HG02973 (cell line): ENCODE measurements around the gene CDKN1C.
A peak's percentile ranks its signal among the peaks of the same experiment; 100 is the strongest.
"Not testable (repeated sequence)": the region's sequence is repeated elsewhere in the genome, so short reads cannot be mapped to it uniquely, and the experiment has no call there.

ENCODE experiments used
- ATAC-seq: cut with Tn5 transposase; IDR thresholded peaks from one replicate; pipeline ENCODE4 v1.9.1; 2021; ENCODE audit warnings: moderate library complexity; ENCODE audit not compliant: unreplicated experiment

The CDKN1C gene

DNA sequence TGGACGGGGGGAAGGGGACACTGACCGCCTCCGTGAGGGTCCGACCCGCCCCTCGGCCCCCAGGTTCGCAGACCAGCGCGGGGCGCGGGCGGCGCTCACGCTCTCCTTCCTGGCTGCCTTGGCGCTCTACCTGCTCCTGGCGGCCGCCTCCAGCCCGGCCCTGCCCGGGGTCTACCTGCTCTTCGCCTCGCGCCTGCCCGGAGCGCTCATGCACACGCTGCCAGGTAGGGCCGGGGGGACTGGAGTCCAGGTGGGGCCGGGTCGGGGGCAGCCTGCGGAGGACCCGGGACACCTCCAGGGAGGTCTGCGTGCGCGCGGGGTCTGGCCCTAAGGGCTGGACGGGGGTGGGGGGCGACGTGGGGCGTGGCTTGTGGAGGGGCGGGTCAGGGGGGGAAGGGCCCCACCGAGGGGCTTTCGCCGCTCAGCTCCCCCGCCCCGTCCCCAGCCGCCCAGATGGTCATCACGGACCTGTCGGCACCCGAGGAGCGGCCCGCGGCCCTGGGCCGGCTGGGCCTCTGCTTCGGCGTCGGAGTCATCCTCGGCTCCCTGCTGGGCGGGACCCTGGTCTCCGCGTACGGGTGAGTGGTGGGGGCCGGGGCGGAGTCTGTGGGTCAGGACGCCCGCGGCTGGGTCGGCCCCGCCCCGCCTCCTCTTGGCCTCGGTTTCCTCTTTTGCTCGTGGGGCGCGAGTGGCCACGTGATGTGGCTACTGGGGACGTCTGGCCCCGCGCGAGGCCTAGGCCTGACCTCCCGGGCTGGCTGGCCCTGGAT lies 23.7 kb upstream of the CDKN1C start:
- ATAC-seq, result no peak

DNA sequence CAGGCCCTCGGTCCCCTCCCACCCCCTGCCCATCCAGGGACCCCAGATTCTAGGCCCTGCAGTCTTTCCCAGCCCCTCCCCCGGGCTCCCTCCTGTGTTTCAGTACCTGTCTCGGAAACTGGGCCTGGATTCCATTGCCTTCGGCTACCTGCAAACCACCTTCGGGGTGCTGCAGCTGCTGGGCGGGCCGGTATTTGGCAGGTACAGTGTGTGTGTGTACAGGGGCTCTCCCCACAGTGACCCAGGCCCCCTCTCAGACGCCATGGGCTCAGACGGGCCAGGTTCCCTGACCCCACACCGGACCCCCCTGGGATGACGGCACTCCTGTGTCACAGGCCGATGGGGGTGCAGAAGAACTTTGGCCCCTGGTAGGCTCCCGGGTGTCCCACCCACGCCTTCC lies 22.6 kb upstream of the CDKN1C start:
- ATAC-seq, result no peak

DNA sequence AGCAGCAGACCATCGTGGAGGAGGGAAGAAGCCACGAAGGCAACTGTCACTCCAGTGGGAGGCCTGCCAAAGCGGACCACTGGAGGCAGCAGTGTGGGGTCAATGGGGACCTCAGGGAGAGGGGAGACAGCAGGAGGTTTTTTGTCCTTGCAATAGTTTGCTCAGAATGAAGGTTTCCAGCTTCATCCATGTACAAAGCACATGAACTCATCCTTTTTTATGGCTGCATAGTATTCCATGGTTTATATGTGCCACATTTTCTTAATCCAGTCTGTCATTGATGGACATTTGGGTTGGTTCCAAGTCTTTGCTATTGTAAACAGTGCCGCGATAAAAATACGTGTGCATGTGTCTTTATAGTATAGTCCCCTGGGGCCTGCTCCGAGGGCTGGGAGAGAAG lies 19.7 kb upstream of the CDKN1C start:
- not testable (repeated sequence) for ATAC-seq

DNA sequence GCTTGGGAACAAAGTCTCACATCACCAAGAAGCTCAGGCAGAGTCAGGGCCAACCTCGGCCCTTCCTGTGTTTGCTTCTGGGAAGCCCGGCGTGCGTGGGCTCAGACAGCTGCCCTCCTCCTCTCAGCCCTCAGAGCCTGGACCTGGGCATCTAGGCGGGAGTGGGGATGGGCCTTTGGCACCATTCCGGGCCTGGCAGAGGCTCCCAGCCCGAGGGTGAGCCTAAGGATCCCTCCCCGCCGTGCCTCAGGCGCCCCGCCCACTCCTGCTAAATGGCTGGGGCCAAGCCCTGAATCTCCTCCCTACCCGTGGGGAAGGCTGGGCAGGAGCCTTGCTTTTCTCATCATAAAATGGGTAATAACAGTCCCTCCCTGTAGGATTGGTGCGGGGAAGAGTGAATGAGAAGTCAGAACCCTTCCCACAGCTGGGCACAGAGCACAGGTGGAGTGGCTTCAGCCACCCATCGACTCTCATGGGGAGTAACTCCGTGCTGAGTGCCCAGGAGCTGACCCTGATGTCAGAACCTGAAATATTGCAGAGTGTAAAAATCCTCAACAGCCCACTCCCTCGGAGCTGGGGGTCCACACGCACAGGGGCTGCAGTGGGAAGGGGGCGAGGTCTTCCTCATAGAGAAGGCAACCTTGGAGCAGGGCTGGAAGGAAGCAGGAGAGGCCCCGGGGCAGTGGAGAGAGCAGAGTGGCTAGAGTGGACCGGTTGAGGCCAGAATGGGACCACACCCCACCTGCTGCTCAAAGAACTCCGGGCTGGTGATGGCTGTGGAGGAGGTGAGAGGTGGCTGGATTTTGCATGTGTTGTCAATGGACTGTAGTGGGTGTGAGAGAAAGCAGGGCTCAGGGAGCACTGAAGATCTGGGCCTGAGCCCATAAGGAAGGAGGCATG lies 18.8 kb upstream of the CDKN1C start:
- no peak for ATAC-seq

DNA sequence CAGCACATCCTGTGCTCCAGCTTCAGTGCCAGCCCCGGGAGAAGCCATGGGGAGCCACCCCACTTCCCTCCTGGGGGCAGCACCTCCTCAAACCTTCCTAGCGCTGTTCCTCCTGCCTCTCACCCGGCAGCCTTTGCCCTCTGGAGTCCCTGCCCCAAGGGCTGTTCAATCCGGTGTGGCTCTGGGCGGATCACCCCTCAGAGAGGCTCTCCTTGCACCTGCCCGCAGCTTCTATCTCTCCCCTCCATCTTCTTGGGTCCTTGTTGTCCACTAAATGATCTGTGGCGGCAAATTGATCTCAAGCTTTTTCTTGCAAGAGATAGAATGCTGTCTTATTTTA lies 18.1 kb upstream of the CDKN1C start:
- no peak for ATAC-seq

DNA sequence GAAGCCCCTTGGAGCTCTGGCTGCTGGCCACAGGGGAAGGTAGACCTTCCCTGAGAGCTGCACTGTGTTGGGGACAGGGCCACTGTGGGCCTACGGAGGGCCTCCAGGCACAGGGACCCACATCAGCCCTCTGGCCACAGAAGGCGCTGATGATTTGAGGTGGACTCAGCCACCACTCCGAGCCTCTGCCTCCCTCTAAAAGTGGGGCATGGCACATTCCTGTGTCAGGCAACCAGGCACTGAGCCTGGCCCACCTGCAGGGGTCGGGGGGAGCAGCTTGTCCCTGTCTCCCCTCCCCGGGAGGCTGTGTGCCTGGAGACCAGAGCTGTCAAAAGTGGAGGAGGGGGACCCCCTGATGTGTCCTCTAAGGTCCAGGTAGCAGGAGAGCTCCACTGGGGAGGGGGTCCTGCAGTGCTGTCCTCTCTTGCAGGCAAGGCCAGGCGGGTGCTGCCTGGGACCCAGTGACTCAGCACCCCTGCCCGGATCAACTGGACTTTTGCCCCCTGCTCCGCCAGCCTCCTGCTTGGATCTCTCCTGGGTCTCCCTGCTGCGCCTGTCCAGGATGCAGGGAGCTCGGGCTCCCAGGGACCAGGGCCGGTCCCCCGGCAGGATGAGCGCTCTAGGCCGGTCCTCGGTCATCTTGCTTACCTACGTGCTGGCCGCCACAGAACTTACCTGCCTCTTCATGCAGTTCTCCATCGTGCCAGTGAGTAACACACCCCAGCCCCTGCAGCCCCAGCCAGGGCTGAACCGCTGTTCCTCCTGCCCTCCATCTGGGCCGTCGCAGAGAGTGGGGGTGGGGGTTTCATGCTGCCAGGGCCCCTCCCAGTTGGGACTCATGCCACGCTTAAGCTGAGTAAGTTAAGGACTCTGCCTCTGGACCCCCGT lies 17.5 kb upstream of the CDKN1C start:
- peak; percentile 7 for ATAC-seq

DNA sequence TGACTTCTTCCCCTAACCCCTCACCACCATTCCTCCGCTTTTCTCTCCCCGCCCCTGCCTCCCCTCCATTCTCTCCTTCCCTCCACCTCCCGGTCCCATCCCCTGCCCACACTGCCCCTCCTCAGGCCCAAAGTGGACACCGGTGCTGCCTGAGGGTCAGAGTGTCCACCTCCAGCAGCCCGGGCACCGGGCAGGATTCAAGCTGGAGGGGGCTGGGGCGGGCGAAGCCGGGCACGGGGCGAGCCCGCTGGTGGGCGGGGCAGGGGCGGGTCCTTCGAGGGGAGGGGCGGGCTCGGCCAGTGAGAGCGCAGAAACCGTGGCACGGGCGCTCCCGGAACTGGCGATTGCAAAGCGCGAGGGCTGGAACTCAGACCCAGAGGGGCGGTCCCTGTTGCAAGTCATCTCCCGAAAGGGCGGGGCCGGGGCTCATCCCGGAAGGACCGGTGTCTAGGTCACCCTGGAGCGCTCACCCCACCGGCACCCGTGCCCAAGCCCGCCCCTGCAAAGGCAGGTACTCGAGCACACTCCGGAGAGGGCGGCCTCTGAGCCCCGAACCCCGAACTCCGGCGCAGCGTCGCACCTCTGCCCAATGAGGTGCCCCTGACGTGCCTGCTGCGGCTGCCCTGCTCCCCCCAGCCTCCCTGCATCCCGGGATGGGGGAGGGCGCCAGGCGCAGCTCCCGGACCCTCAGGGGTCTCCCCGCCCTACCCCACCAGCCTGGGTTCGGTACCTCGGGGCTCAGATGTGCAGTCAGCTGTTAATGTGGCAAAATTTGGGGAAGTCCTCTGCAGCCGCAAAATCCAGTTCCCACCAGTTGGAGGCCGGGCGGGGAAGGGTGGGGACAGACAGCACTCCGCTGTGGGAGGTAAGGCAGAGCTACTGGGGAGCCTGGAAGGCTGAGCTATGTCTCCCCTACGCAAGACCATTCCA lies 16.5 kb upstream of the CDKN1C start:
- peak; percentile 84 for ATAC-seq

DNA sequence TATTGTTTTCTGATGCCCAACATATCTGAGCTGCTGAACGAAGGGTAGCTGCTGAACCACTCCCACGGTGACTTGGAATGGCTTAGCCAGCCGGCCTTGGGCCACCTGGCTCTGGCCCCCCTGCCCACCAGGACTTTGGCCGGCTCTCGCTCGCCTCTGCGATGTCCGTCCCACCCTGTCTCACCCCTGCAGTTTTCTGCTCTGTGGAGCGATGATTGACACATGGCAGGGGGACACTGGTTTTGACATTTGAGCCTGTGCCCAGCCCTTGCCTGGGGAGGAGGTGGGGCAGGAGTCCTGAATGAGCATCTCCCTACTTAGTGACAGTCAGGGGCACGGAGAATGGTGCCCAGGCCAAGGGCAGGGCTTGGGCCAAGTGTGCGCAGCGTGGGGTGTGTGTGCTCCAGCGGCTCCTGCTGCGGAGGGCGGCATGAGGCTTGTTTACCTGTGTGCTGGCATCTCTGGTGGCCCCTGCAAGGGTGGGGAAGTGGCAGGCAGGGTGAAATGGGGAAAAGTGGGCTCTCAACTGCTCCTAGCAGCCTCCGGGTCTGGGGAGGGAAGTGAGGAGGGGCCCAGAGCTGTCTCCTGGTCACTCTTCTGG lies 15.7 kb upstream of the CDKN1C start:
- ATAC-seq, result no peak

DNA sequence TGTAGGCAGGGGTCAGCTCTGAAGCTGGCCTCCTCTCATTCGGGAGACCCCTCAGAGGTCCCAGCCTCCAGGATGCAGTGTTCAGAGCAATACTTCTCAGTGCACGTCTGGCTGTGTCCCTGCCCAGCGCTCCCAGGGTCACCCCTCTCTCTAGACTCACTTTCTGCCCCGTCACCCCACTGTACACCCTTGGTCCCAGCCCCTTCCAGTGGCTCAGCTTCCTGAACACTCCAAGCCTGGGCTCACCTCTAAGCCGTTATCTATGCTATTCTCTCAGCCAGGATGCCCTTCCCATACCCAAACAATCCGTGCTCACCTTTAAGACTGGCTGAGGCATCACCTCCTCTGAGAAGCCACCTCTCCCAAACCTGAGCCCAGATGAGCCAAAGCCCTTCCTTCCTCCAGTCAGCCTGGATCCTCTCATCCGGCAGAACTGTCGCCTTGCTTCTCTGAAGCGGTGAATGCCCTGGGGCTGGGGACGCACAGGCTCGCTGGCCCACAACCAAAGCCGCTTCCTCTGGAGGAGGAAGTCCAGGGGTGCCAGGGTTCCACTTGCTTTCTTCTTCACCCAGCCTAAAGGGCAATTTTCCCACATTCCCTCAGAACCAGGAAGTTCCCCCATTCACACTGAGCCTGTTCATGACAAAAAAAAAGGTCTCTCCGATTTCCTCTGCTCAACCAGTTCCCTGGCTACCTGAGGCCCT lies 13.7 kb upstream of the CDKN1C start:
- no peak for ATAC-seq

DNA sequence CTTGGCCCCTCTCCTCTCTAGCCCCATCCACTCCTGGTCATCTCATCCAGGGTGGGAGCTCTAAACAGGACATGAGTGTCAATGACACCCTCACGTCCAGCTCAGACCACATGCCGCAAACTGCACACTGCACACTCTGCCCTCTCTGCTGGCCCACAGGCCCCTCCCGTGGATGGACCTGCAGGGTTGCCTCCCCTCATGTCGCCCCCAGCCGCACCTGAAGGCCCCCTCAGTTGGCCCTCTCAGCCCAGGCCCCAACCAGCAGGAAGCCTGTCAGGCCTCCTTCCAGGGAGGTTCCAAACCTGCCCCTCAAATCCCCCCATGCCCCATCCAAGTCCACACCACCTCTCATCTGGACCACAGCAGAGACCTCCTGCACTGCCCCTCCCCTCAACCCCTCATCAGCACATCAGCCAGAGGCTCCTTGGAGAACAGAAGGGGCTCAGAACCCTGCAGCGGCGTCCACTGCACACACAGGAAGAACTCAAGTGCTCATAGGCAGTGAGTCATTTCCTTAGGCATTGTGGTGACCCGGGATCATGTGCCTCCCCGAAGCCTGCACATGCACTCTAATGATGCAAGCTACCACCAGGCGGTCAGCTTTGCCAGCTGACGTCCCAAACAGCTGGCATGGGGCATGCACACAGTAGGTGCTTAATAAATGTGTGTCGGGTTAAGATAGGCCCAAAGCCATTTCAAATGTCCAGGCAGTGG lies 12.9 kb upstream of the CDKN1C start:
- ATAC-seq, result no peak

DNA sequence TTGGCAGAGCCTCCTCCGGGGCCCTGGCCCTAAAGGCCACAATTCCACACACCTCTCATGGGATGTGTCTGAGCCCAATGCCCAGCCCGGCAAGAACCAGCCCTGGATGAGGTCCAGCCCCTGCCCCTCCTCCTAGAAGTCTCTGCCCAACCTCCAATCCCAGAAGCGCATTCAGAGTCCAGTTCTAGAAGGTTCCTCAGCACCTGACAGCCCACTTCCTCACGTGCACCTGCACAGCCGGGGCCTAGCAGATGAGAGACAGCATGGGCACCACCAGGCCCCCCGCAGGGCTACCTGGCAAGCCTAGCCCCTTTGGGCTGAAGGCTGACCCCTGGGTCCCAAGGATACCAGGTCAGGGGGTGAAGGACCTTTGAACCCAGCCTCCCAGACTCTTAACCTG lies 11.5 kb upstream of the CDKN1C start:
- ATAC-seq, result no peak

DNA sequence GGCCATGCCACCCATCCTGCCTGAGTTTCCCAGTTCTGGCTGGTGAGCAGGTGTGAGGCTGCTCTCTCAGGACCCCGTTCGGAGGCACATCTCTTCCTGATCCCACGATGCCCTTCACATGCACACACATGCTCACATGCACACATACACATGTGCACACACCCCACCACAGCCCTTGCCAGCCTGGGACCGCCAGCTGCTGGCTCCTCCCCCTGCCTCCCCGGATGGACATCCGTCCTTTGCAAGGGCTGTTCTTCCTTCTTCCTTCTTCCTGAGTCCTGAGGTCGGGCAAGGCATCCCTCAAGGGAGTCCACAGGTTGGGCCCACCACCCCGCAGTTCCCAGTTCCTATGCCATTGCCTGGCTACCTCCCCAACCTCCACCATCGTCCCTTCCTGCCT lies 10.5 kb upstream of the CDKN1C start:
- ATAC-seq, result no peak

DNA sequence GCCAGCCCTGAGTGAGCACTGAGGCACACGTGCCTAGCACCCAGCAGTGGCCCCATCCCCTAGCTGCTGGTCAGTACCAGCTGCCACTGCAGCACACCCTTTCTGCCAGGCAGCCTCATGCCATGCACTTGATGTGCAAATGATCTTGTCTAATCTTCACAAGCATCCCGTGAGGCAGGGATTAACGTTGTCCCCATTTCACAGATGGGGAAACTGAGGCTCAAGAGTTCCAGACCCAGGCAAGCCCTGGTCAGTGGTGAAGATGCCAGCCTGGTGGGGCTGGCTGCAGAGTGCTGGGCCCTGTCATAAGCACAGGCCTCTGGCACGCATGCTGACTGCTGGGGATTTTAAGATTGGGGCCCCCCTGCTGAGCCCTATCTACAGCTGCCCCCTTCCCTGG lies 8.4 kb upstream of the CDKN1C start:
- no peak for ATAC-seq

DNA sequence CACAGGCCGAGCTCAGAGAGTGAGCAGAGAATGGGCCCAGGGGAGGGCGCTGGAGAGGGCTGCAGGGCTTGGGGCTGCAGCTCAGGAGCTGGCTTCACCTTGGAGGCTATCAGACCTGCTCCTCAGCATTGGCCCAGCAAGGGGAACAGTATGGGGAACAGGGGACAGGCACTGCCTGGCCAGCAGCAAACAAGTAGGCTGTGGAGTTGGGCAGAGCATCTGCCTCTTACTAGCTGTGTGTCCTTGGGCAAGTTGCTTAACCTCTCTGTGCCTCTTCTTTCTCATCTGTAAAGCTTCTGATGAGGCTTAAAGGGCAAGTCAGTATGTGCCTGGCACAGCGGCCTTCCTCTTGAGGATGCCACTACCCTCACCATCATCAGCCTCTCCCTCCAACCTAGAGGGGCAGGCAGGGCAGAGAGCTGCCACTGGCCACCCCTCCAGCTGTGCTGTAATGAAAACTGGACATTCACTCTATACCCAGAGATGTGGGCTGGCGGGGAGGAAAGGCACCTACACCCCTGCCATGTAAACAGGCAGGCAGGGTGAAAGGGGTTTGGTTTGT lies 7.5 kb upstream of the CDKN1C start:
- no peak for ATAC-seq

DNA sequence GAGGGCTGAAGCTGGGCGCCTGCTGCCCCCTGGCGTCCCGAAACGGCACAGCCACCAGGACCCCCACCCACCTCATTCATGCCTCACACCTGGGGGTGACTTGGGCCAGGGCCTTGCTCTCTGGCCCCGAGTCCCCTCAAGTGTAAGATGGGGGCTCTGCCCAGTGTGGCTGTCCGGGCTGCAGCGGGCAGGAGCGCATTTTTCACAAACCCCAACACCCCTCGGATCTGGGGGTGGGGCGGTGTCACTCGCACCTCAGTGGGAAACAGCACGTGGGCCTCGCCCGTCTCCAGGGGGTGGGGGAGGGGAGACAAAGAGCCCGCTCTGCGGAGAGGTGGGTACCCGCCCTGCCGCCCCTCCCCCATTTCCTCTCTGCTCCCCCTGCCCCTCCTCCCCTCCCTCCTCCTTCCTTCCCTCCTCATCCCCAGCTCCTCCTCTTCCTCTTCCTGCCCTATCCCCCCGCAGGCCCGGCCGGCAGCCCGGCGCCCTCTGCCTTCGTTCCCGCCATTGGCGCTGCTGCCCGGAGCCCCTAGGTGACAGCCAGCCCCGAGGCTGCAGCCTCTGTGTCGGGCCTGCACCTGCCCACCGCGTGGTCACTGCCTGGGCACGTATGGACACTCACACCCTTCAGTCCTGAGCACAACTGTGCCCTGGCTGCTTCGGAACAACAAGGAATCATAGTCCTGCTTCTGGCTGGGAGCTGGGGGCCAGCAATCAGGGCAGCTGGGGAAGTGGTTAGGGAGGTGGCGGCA lies 6.8 kb upstream of the CDKN1C start:
- ATAC-seq, result no peak

DNA sequence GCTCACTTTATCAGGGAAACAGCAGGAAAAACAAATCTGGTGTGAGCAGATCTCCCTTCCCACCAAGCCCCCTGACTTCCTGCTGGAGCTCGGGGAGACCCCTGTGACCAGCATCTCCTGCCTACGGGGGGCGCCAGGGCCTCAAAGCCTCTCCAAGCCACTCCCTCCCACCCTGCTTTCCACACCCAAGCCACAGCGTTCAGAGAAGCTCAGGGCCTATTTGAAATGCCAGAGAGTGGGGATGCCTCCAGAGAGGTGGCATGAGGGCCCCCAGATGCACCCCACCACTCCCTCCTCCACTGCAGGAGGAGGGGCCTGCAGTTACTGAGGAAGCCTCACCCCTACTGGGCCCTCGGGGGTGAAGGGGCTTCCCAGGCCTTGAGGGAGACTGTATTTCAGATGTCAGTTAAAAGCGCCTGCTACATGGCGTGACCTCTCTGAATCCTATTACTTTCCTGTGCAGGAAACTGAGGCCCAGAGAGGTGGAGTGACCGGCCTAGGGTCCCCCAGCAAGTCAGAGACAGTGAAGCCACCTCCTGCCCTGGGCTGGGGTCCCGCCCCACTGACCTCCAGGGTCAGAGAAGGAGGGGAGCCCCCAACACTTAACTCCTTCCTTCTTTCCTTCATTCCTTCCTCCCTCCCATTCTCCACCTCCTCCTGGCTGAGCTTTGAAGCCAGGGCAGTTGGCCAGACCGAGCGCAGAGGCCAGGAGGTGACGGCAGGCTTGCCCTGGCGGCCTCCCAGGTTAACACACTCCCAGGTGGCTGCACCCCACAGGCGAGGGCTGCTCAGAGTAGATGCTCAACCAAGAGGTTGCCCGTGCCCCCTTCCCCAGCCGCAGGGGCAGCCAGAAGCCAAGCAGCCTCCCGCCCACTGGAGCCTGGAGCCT lies 6.0 kb upstream of the CDKN1C start:
- ATAC-seq, result no peak
